HEK293 (cell line): ENCODE results near the gene SAMD4A.

Experiments used
- ATF2 ChIP-seq: fragments of 450-650 bp; formaldehyde crosslinking; IDR thresholded peaks from 2 replicates; pipeline ENCODE4 v1.5.1; 2016; ENCODE audit warnings: missing biosample characterization, missing genetic modification characterization, low read depth
- CTCF ChIP-seq: fragments of 450-650 bp; formaldehyde crosslinking; IDR thresholded peaks from 2 replicates; pipeline ENCODE4 v1.5.1; 2016; ENCODE audit warnings: missing biosample characterization, missing genetic modification characterization
- KLF10 ChIP-seq: fragments of 450-650 bp; IDR thresholded peaks from 2 replicates; pipeline ENCODE4 v1.5.1; 2018; ENCODE audit warnings: missing biosample characterization, mild to moderate bottlenecking, missing genetic modification characterization
- REPIN1 ChIP-seq: fragments of 450-650 bp; formaldehyde crosslinking; IDR thresholded peaks from 2 replicates; pipeline ENCODE4 v1.5.1; 2017; ENCODE audit warnings: missing biosample characterization, missing genetic modification characterization, low read depth
- REST ChIP-seq: fragments of 450-650 bp; formaldehyde crosslinking; IDR thresholded peaks from 2 replicates; pipeline ENCODE4 v1.5.1; 2016; ENCODE audit warnings: missing biosample characterization, missing genetic modification characterization
- SP2 ChIP-seq: fragments of 450-650 bp; formaldehyde crosslinking; IDR thresholded peaks from 2 replicates; pipeline ENCODE4 v1.5.1; 2016; ENCODE audit warnings: missing biosample characterization, missing genetic modification characterization
- ZNF184 ChIP-seq: fragments of 450-650 bp; IDR thresholded peaks from 2 replicates; pipeline ENCODE4 v1.5.1; 2018; ENCODE audit warnings: missing biosample characterization, mild to moderate bottlenecking, missing genetic modification characterization
- ZNF202 ChIP-seq: fragments of 450-650 bp; formaldehyde crosslinking; IDR thresholded peaks from 2 replicates; pipeline ENCODE4 v1.5.1; 2016; ENCODE audit warnings: missing biosample characterization, missing genetic modification characterization, borderline replicate concordance
- ZNF274 ChIP-seq, 2 experiments: fragments of 200-500 bp in 1 of 2; fragments of 450-650 bp in 1 of 2; sonication (Bioruptor generic) in 1 of 2; formaldehyde crosslinking in 1 of 2; IDR thresholded peaks; 2 replicates each; pipeline versions ENCODE4 v1.5.1 to v1.6.1; 2014 to 2016; ENCODE audit warnings: borderline replicate concordance in 1 of 2, inconsistent platforms in 1 of 2, low read length in 1 of 2, missing biosample characterization in 1 of 2, missing genetic modification characterization in 1 of 2
- ZNF449 ChIP-seq: fragments of 450-650 bp; formaldehyde crosslinking; IDR thresholded peaks from 2 replicates; pipeline ENCODE4 v1.5.1; 2017; ENCODE audit warnings: missing biosample characterization, mild to moderate bottlenecking, missing genetic modification characterization, moderate library complexity
- ZNF677 ChIP-seq: fragments of 450-650 bp; IDR thresholded peaks from 2 replicates; pipeline ENCODE4 v1.5.0; 2018; ENCODE audit warnings: missing biosample characterization, mild to moderate bottlenecking, missing genetic modification characterization, moderate library complexity
- ZNF704 ChIP-seq: fragments of 450-650 bp; formaldehyde crosslinking; IDR thresholded peaks from 2 replicates; pipeline ENCODE4 v1.5.1; 2016; ENCODE audit warnings: missing biosample characterization, missing genetic modification characterization
- ZNF776 ChIP-seq: fragments of 450-650 bp; formaldehyde crosslinking; IDR thresholded peaks from 2 replicates; pipeline ENCODE4 v1.5.0; 2017; ENCODE audit warnings: missing biosample characterization, missing genetic modification characterization, borderline replicate concordance
- ZNF785 ChIP-seq: fragments of 450-650 bp; formaldehyde crosslinking; IDR thresholded peaks from 2 replicates; pipeline ENCODE4 v1.5.1; 2016; ENCODE audit warnings: missing biosample characterization, missing genetic modification characterization

GRCh38 chr14:54829486-54830224 lies 262.7 kb downstream of the SAMD4A start:
- TF ChIP-seq ZNF274 (IDR thresholded peaks at IDR 0.05; ENCODE audit: low read length) (no peak), ZNF274 (tag by site-specific recombination; IDR thresholded peaks at IDR 0.05; ENCODE audit: borderline replicate concordance) (no peak), ZNF677 (no peak), ZNF776 (tag by site-specific recombination) (no peak), CTCF (no peak), REPIN1 (tag by site-specific recombination) (no peak), ZNF449 (no peak), REST (tag by site-specific recombination) (no peak), ZNF184 (tag by site-specific recombination) (no peak), ZNF704 (no peak), ZNF202 (tag by site-specific recombination) (no peak), ZNF785 (tag by site-specific recombination) (no peak), SP2 (tag by site-specific recombination) (no peak), ATF2 (no peak), KLF10 (no peak)
